Ishikawa (cell line): ENCODE results near the gene RAB14.

ENCODE experiments used
- CEBPB ChIP-seq: IDR thresholded peaks from 2 replicates; pipeline ENCODE4 v1.6.1; 2012
- EP300 ChIP-seq: IDR thresholded peaks from 2 replicates; pipeline ENCODE4 v1.6.1; 2012; ENCODE audit warnings: borderline replicate concordance
- FOXM1 ChIP-seq: IDR thresholded peaks from 2 replicates; pipeline ENCODE4 v1.6.1; 2012; ENCODE audit warnings: low read depth, borderline replicate concordance
- MAX ChIP-seq: IDR thresholded peaks from 2 replicates; pipeline ENCODE4 v1.6.1; 2012
- NFIC ChIP-seq: IDR thresholded peaks from 2 replicates; pipeline ENCODE4 v1.6.1; 2012
- REST ChIP-seq: IDR thresholded peaks from 2 replicates; pipeline ENCODE4 v1.6.1; 2012; ENCODE audit warnings: low read depth, mild to moderate bottlenecking
- TAF1 ChIP-seq: IDR thresholded peaks from 2 replicates; pipeline ENCODE4 v1.6.1; 2012; ENCODE audit warnings: low read depth, mild to moderate bottlenecking
- TCF12 ChIP-seq: IDR thresholded peaks from 2 replicates; pipeline ENCODE4 v1.6.1; 2012; ENCODE audit warnings: low read depth
- TF ChIP-seq, protein P1 (sequence below): IDR thresholded peaks from 2 replicates; pipeline ENCODE4 v1.6.1; 2012

- TF ChIP-seq CEBPB (no peak), TAF1 (no peak), REST (no peak), NFIC (no peak), TCF12 (no peak), EP300 (no peak), MAX (no peak), FOXM1 (no peak)
- TF ChIP-seq, protein P1, sequence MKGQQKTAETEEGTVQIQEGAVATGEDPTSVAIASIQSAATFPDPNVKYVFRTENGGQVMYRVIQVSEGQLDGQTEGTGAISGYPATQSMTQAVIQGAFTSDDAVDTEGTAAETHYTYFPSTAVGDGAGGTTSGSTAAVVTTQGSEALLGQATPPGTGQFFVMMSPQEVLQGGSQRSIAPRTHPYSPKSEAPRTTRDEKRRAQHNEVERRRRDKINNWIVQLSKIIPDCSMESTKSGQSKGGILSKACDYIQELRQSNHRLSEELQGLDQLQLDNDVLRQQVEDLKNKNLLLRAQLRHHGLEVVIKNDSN: no peak
Observed at GRCh38 chr9:121189660-121190059, 12.0 kb downstream of the RAB14 start.
